Ishikawa (cell line): ENCODE results near the gene EMSY.

Experiments
- CEBPB ChIP-seq: IDR thresholded peaks from 2 replicates; pipeline ENCODE4 v1.6.1; 2012
- CREB1 ChIP-seq: IDR thresholded peaks from 2 replicates; pipeline ENCODE4 v1.6.1; 2012; ENCODE audit warnings: low read depth
- EGR1 ChIP-seq: IDR thresholded peaks from 2 replicates; pipeline ENCODE4 v1.6.1; 2012
- EP300 ChIP-seq: IDR thresholded peaks from 2 replicates; pipeline ENCODE4 v1.6.1; 2012; ENCODE audit warnings: borderline replicate concordance
- FOXM1 ChIP-seq: IDR thresholded peaks from 2 replicates; pipeline ENCODE4 v1.6.1; 2012; ENCODE audit warnings: low read depth, borderline replicate concordance
- NFIC ChIP-seq: IDR thresholded peaks from 2 replicates; pipeline ENCODE4 v1.6.1; 2012
- RAD21 ChIP-seq: IDR thresholded peaks from 2 replicates; pipeline ENCODE4 v1.6.1; 2012; ENCODE audit warnings: low read depth
- TAF1 ChIP-seq: IDR thresholded peaks from 2 replicates; pipeline ENCODE4 v1.6.1; 2012; ENCODE audit warnings: low read depth, mild to moderate bottlenecking
- TCF12 ChIP-seq: IDR thresholded peaks from 2 replicates; pipeline ENCODE4 v1.6.1; 2012; ENCODE audit warnings: low read depth
- TEAD4 ChIP-seq: IDR thresholded peaks from 2 replicates; pipeline ENCODE4 v1.6.1; 2012
- YY1 ChIP-seq: IDR thresholded peaks from 2 replicates; pipeline ENCODE4 v1.6.1; 2012; ENCODE audit warnings: low read depth
- ZBTB7A ChIP-seq: IDR thresholded peaks from 2 replicates; pipeline ENCODE4 v1.6.1; 2012; ENCODE audit warnings: low read depth
- TF ChIP-seq, protein P1 (sequence below): IDR thresholded peaks from 2 replicates; pipeline ENCODE4 v1.6.1; 2012
- TF ChIP-seq, protein P2 (sequence below): IDR thresholded peaks from 2 replicates; pipeline ENCODE4 v1.6.1; 2012; ENCODE audit warnings: low read depth, mild to moderate bottlenecking
- TF ChIP-seq, protein P3 (sequence below): IDR thresholded peaks from 2 replicates; pipeline ENCODE4 v1.6.1; 2012

EMSY gene

DNA sequence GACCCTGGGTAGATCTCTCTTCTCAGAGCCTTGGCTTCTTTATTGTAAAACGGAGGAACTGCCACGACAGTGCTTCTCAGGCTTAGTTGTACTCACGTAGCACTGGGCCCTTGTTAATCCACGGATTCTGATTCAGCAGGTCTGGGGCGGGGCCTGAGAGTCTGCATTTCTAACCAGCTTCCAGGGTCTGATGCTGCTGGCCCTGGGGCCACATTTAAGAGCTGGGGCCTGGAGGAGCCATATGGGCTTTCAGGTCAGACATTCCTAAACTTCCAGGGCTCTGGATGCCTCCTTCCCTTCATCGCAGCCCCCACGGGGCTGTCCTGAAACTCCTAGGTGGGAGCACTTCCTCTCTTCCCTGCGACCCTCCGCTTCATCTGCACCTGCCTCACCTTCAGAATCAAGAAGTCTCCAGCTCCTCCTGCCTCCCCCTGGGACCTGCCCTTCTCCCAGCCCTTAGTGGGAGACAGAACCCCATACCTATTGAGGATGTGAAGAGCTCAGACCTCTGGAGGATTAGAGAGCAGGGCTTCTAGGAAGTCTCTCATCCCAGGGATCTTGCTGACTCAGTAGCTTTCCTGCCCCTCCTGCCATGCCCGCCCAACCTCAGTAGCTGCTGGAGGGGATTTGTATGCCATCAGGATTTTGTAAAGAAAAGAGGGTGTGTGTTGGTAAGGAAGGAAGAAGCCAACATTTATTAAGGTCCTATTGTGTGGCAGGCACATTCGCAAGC, 133.3 kb downstream of the EMSY start:
- TF ChIP-seq FOXM1 (no peak), TEAD4 (no peak), NFIC (no peak), TAF1 (no peak), CEBPB (no peak), TCF12 (no peak), ZBTB7A (no peak), EP300 (no peak), YY1 (no peak), CREB1 (no peak)
- TF ChIP-seq, protein P1, sequence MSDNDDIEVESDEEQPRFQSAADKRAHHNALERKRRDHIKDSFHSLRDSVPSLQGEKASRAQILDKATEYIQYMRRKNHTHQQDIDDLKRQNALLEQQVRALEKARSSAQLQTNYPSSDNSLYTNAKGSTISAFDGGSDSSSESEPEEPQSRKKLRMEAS: no peak

GRCh38 chr11:76578654-76579055, 133.8 kb downstream of the EMSY start:
- TF ChIP-seq, protein P1: no peak
- TF ChIP-seq TCF12 (peak; percentile 21; the same call in 1 of the 2 replicates), NFIC (peak; percentile 29; the same call in 1 of the 2 replicates)

DNA sequence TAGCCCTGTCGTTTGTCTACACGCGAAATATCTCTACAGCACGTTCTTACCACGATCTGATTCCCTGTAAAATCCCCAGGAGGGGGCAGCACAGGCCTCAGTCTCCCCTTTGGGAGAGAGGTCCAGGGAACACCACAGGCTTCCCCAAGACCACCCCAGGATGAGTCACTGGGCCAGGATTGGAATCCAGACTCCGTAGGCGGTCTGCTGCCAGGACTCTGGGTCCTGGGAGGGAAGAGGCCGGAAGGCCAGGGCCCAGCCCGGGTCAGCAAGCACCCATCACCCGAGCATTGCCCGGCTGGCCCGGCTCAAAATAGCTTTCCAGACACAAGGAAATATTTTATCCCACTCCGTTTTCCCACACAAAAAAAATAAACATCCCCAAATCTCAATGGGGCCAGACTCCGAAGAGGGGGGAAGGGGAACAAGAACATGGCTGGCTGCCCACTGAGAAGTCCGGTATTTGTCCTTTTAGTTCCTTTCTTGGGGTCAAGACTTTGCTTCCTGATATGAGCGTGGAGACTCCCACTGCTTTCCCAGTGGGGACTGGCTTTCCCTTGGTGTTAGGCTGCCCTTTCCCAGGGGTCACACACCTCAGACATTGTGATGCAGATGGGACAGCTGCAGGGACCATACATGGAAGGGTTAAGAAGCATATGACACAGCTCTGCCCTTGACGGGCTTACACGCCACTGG, 134.4 kb downstream of the EMSY start:
- no peak for TF ChIP-seq TEAD4
- TF ChIP-seq ZBTB7A: no peak
- TF ChIP-seq, protein P1: no peak
- no peak for TF ChIP-seq EP300
- TF ChIP-seq EGR1: no peak
- TF ChIP-seq TCF12: no peak
- TF ChIP-seq RAD21: peak; percentile 21; the same call in 1 of the 2 replicates

GRCh38 chr11:76579752-76580151, 134.9 kb downstream of the EMSY start:
- TF ChIP-seq TEAD4 (no peak), YY1 (no peak), CREB1 (no peak), ZBTB7A (no peak), EP300 (no peak), TCF12 (no peak), EGR1 (no peak), TAF1 (no peak), NFIC (no peak), RAD21 (no peak), FOXM1 (no peak), CEBPB (no peak)
- TF ChIP-seq, protein P2, sequence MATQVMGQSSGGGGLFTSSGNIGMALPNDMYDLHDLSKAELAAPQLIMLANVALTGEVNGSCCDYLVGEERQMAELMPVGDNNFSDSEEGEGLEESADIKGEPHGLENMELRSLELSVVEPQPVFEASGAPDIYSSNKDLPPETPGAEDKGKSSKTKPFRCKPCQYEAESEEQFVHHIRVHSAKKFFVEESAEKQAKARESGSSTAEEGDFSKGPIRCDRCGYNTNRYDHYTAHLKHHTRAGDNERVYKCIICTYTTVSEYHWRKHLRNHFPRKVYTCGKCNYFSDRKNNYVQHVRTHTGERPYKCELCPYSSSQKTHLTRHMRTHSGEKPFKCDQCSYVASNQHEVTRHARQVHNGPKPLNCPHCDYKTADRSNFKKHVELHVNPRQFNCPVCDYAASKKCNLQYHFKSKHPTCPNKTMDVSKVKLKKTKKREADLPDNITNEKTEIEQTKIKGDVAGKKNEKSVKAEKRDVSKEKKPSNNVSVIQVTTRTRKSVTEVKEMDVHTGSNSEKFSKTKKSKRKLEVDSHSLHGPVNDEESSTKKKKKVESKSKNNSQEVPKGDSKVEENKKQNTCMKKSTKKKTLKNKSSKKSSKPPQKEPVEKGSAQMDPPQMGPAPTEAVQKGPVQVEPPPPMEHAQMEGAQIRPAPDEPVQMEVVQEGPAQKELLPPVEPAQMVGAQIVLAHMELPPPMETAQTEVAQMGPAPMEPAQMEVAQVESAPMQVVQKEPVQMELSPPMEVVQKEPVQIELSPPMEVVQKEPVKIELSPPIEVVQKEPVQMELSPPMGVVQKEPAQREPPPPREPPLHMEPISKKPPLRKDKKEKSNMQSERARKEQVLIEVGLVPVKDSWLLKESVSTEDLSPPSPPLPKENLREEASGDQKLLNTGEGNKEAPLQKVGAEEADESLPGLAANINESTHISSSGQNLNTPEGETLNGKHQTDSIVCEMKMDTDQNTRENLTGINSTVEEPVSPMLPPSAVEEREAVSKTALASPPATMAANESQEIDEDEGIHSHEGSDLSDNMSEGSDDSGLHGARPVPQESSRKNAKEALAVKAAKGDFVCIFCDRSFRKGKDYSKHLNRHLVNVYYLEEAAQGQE: no peak
- TF ChIP-seq, protein P3, sequence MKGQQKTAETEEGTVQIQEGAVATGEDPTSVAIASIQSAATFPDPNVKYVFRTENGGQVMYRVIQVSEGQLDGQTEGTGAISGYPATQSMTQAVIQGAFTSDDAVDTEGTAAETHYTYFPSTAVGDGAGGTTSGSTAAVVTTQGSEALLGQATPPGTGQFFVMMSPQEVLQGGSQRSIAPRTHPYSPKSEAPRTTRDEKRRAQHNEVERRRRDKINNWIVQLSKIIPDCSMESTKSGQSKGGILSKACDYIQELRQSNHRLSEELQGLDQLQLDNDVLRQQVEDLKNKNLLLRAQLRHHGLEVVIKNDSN: no peak
- TF ChIP-seq, protein P1: no peak

DNA sequence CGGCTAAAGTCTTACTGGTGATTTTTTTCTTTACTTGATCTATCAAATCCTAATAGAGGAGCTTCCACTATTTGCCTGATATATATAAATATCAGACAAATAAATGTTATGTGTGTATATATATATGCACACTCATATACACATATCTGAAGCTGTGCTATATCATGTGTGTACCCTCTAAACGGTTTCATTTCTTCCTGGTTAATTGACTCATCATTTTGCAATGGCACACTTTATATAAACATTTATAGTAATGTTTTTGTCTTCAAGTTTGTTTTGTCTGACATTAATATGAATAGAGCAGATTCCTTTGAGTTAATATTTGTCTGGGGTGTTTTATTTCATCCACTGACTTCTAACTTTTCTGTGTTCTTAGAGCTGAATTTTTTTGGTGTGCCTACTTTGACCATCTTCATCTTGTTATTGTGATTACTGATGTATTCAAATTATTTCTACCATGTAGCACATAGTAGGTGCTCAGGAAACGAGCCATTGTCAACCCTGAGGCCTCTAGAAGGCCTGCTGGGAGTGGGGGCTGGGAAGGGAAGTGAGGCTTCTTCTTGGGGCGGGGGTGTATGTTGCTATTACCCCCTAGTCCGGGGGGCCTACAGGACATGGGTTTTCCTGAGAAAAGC, 143.1 kb downstream of the EMSY start:
- TF ChIP-seq, protein P1: no peak
- TF ChIP-seq TCF12: no peak
- TF ChIP-seq TEAD4: no peak
- TF ChIP-seq FOXM1: no peak
- no peak for TF ChIP-seq RAD21
- TF ChIP-seq ZBTB7A: no peak
- TF ChIP-seq, protein P2: no peak
- no peak for TF ChIP-seq EP300
- TF ChIP-seq CREB1: no peak
- TF ChIP-seq YY1: no peak
- TF ChIP-seq, protein P3: no peak
- no peak for TF ChIP-seq CEBPB
- no peak for TF ChIP-seq EGR1
- no peak for TF ChIP-seq NFIC
- no peak for TF ChIP-seq TAF1
